ENCODE data around the gene THAP8.
"Not testable (repeated sequence)": the region's sequence is repeated elsewhere in the genome, so short reads cannot be mapped to it uniquely, and the experiment has no call there.

Gene THAP8

GRCh38 chr19:36067681-36068080 is 13.6 kb upstream of the THAP8 start:
- no peak for DNase-seq

- no peak for DNase-seq
These were observed 10.7 kb upstream of the THAP8 start for GRCh38 chr19:36064826-36065225.

- DNase-seq: no peak
These were observed 7.3 kb upstream of the THAP8 start for GRCh38 chr19:36061367-36061766.

- DNase-seq: peak; percentile 5 to 25
These were observed 6.3 kb upstream of the THAP8 start for GRCh38 chr19:36060430-36060829.

- no peak for DNase-seq
These were observed 5.3 kb upstream of the THAP8 start for GRCh38 chr19:36059180-36059910.

- no peak for DNase-seq
These were observed 4.5 kb upstream of the THAP8 start for GRCh38 chr19:36058481-36059179.

GRCh38 chr19:36054733-36055686 is 925 bp upstream of the THAP8 start, which contains the start of gene WDR62:
TSS of gene WDR62 (plus strand) at chr19:36054897. CDS start at chr19:36054972, 75 bp downstream.
- DNase-seq: peak; percentile 92 to 95

GRCh38 chr19:36051637-36052036 is 2.4 kb downstream of the THAP8 start:
- no peak for DNase-seq

- no peak for DNase-seq
These were observed 2.8 kb downstream of the THAP8 start for GRCh38 chr19:36051236-36051635.

- DNase-seq: no peak
These were observed 4.9 kb downstream of the THAP8 start for GRCh38 chr19:36049080-36049698.

- DNase-seq: no peak
These were observed 6.2 kb downstream of the THAP8 start for GRCh38 chr19:36047835-36048234.

- no peak for DNase-seq
These were observed 7.5 kb downstream of the THAP8 start for GRCh38 chr19:36046443-36047050.

- DNase-seq: no peak
These were observed 10.1 kb downstream of the THAP8 start for GRCh38 chr19:36043952-36044351.

- no peak for DNase-seq
These were observed 12.3 kb downstream of the THAP8 start for GRCh38 chr19:36041831-36042230.

GRCh38 chr19:36041092-36041491 is 13.0 kb downstream of the THAP8 start:
- not testable (repeated sequence) for DNase-seq

GRCh38 chr19:36040495-36040894 is 13.6 kb downstream of the THAP8 start:
- no peak for DNase-seq

- DNase-seq: peak; percentile 35 to 36
These were observed 21.6 kb downstream of the THAP8 start, which contains the start of gene CLIP3 for GRCh38 chr19:36032251-36033104. TSS of gene CLIP3 (minus strand) at chr19:36032873. CDS start at chr19:36032357, 516 bp downstream.

GRCh38 chr19:36031308-36031707 is 22.8 kb downstream of the THAP8 start:
- no peak for DNase-seq

GRCh38 chr19:36030264-36031148 is 23.6 kb downstream of the THAP8 start:
- no peak for DNase-seq

Measured in CD4-positive, alpha-beta T cell treated with Interferon alpha-2 for 1 hour (primary cell).